IgD-negative memory B cell (primary cell): ENCODE results near the gene VPS18. TPM values are rescaled to one million over a fixed set of nuclear protein-coding genes. Genes with fewer than 3 reads are reported as not detected.

ENCODE experiments used
- H3K27ac Mint-ChIP-seq, 3 donors: one replicate each; pipeline ENCODE4 v1.8.0; 2020 to 2022; ENCODE audit warnings: mild to moderate bottlenecking in 3 of 3, mixed read lengths in 3 of 3, moderate library complexity in 1 of 3
- H3K27me3 Mint-ChIP-seq: one replicate; pipeline ENCODE4 v1.8.0; 2021; ENCODE audit warnings: mixed read lengths
- H3K36me3 Mint-ChIP-seq: one replicate; pipeline ENCODE4 v1.8.0; 2020; ENCODE audit warnings: mild to moderate bottlenecking, mixed read lengths
- H3K4me1 Mint-ChIP-seq, 3 donors: one replicate each; pipeline ENCODE4 v1.8.0; 2020 to 2022; ENCODE audit warnings: mixed read lengths in 3 of 3, mild to moderate bottlenecking in 1 of 3
- H3K4me3 Mint-ChIP-seq, 4 donors: one replicate each; pipeline ENCODE4 v1.8.0; 2020 to 2022; ENCODE audit warnings: mild to moderate bottlenecking in 4 of 4, mixed read lengths in 4 of 4, moderate library complexity in 3 of 4
- H3K9me3 Mint-ChIP-seq, 3 donors: one replicate each; pipeline ENCODE4 v1.8.0; 2020 to 2021; ENCODE audit warnings: mixed read lengths in 3 of 3, mild to moderate bottlenecking in 1 of 3
- polyA plus RNA-seq: library from polyadenylated mRNA; unstranded; fragments of 300-500 nt; fragmentation: Illumina TruSeq; gene quantifications from one replicate; pipeline ENCODE4 v1.2.3, GENCODE V29; 2021

VPS18 gene
- polyA plus RNA-seq, 1 donor from 2014 or later, result 27.0 TPM

GRCh38 chr15:40941528-40942336 lies 47.5 kb downstream of the VPS18 start:
- H3K4me3 Mint-ChIP-seq, result peak overlapping the region; percentile 75 to 91 (median 82)
- H3K27ac Mint-ChIP-seq, result peak overlapping the region in 1 of 3 donors; percentile 87
- H3K27me3 Mint-ChIP-seq, result peaks cover 6% of the 10 kb centered on the region
- peaks cover 7 to 28% (median 10%) of the 10 kb centered on the region in 3 donors for H3K4me1 Mint-ChIP-seq
- no peaks in the 10 kb centered on the region for H3K36me3 Mint-ChIP-seq
- H3K9me3 Mint-ChIP-seq, result no peaks in the 10 kb centered on the region

GRCh38 chr15:40942337-40942854 lies 48.1 kb downstream of the VPS18 start:
- Mint-ChIP-seq H3K4me1 (peaks cover 5 to 24% (median 7%) of the 10 kb centered on the region in 3 donors), H3K27ac (peak overlapping the region in 1 of 3 donors; percentile 87), H3K4me3 (peak overlapping the region; percentile 75 to 91 (median 82)), H3K9me3 (no peaks in the 10 kb centered on the region), H3K36me3 (no peaks in the 10 kb centered on the region), H3K27me3 (peaks cover 6% of the 10 kb centered on the region)

GRCh38 chr15:40942878-40943277 lies 48.6 kb downstream of the VPS18 start:
- Mint-ChIP-seq H3K4me3 (peak overlapping the region; percentile 75 to 91 (median 82)), H3K4me1 (peaks cover 5 to 24% (median 7%) of the 10 kb centered on the region in 3 donors), H3K9me3 (no peaks in the 10 kb centered on the region), H3K27me3 (peaks cover 6% of the 10 kb centered on the region), H3K36me3 (no peaks in the 10 kb centered on the region), H3K27ac (no peak overlapping the region)

- Mint-ChIP-seq H3K4me3 (peak overlapping the region in 1 of 4 donors; percentile 75), H3K4me1 (peaks cover 4 to 24% (median 5%) of the 10 kb centered on the region in 3 donors), H3K27ac (no peak overlapping the region), H3K9me3 (no peaks in the 10 kb centered on the region), H3K27me3 (peaks cover 8% of the 10 kb centered on the region), H3K36me3 (no peaks in the 10 kb centered on the region)
These were observed 49.6 kb downstream of the VPS18 start for GRCh38 chr15:40943764-40944365.

- no peaks in the 10 kb centered on the region for H3K36me3 Mint-ChIP-seq
- no peaks in the 10 kb centered on the region for H3K9me3 Mint-ChIP-seq
- H3K27ac Mint-ChIP-seq, result no peak overlapping the region
- H3K4me1 Mint-ChIP-seq, result peaks cover 4 to 24% (median 5%) of the 10 kb centered on the region in 3 donors
- peak overlapping the region in 2 of 4 donors; percentile 21 to 35 for H3K4me3 Mint-ChIP-seq
- peaks cover 13% of the 10 kb centered on the region for H3K27me3 Mint-ChIP-seq
These were observed 50.5 kb downstream of the VPS18 start for GRCh38 chr15:40944510-40945296.

- peaks cover 10% of the 10 kb centered on the region for H3K27me3 Mint-ChIP-seq
- peaks cover 0 to 2% (median 0%) of the 10 kb centered on the region in 3 donors for H3K9me3 Mint-ChIP-seq
- peak overlapping the region in 1 of 4 donors; percentile 28 for H3K4me3 Mint-ChIP-seq
- H3K27ac Mint-ChIP-seq, result no peak overlapping the region
- H3K4me1 Mint-ChIP-seq, result peaks cover 4 to 14% (median 12%) of the 10 kb centered on the region in 3 donors
- H3K36me3 Mint-ChIP-seq, result peaks cover 2% of the 10 kb centered on the region
These were observed 54.6 kb downstream of the VPS18 start for GRCh38 chr15:40948706-40949473.

GRCh38 chr15:40949756-40950207 lies 55.5 kb downstream of the VPS18 start:
- H3K27me3 Mint-ChIP-seq, result peaks cover 10% of the 10 kb centered on the region
- no peak overlapping the region for H3K27ac Mint-ChIP-seq
- H3K4me3 Mint-ChIP-seq, result peak overlapping the region in 1 of 4 donors; percentile 19
- H3K36me3 Mint-ChIP-seq, result peaks cover 2% of the 10 kb centered on the region
- peaks cover 0 to 2% (median 0%) of the 10 kb centered on the region in 3 donors for H3K9me3 Mint-ChIP-seq
- H3K4me1 Mint-ChIP-seq, result peaks cover 4 to 17% (median 12%) of the 10 kb centered on the region in 3 donors

GRCh38 chr15:40951764-40952163 lies 57.5 kb downstream of the VPS18 start:
- peaks cover 6% of the 10 kb centered on the region for H3K27me3 Mint-ChIP-seq
- H3K4me3 Mint-ChIP-seq, result peak overlapping the region; percentile 60 to 96 (median 80)
- H3K9me3 Mint-ChIP-seq, result peaks cover 0 to 2% (median 0%) of the 10 kb centered on the region in 3 donors
- H3K36me3 Mint-ChIP-seq, result peaks cover 2% of the 10 kb centered on the region
- H3K27ac Mint-ChIP-seq, result no peak overlapping the region
- H3K4me1 Mint-ChIP-seq, result peaks cover 4 to 12% (median 6%) of the 10 kb centered on the region in 3 donors

- H3K36me3 Mint-ChIP-seq, result peaks cover 2% of the 10 kb centered on the region
- H3K9me3 Mint-ChIP-seq, result peaks cover 0 to 2% (median 0%) of the 10 kb centered on the region in 3 donors
These were observed 58.2 kb downstream of the VPS18 start for GRCh38 chr15:40952301-40952900.

GRCh38 chr15:40952901-40953712 lies 58.9 kb downstream of the VPS18 start, which contains the start of gene CHAC1:
Gene CHAC1, plus strand, starts transcription at chr15:40953471. Its CDS starts 113 bp downstream, at chr15:40953584.
- Mint-ChIP-seq H3K4me1 (peaks cover 4 to 12% (median 6%) of the 10 kb centered on the region in 3 donors), H3K36me3 (peaks cover 2% of the 10 kb centered on the region), H3K4me3 (peak within 1 kb of the TSS; percentile 92 to 96 (median 94)), H3K27ac (peak within 1 kb of the TSS; percentile 74 to 90 (median 84)), H3K9me3 (peaks cover 0 to 2% (median 0%) of the 10 kb centered on the region in 3 donors), H3K27me3 (peaks cover 5% of the 10 kb centered on the region)

More at GRCh38 chr15:40952301-40952900, 58.2 kb downstream of the VPS18 start:
- peaks cover 4 to 12% (median 6%) of the 10 kb centered on the region in 3 donors for H3K4me1 Mint-ChIP-seq
- peaks cover 6% of the 10 kb centered on the region for H3K27me3 Mint-ChIP-seq
- H3K4me3 Mint-ChIP-seq, result peak overlapping the region; percentile 92 to 96 (median 94)
- H3K27ac Mint-ChIP-seq, result peak overlapping the region in 1 of 3 donors; percentile 90
